MCF 10A (cell line): ENCODE results near the gene TMEM131L. TPM values are rescaled to one million over a fixed set of nuclear protein-coding genes. Genes with fewer than 3 reads are reported as not detected.
A peak's percentile ranks its signal among the peaks of the same experiment; 100 is the strongest.
"Not testable (repeated sequence)": the region's sequence is repeated elsewhere in the genome, so short reads cannot be mapped to it uniquely, and the experiment has no call there.

Source experiments
- BruUV-seq: library from RNA; stranded (reverse); fragments of 400-500 nt; replicated peaks from 2 replicates; lab custom pipeline; 2021; lab: Mats Ljungman, UMichigan
- CTCF ChIA-PET: fragments of 300-600 bp; sonication (Branson Sonifier 250); formaldehyde crosslinking; extraction: SDS; loops from one replicate; lab custom pipeline; 2021; ENCODE audit warnings: antibody characterized with exemption, inconsistent platforms; lab: Yijun Ruan, JAX
- POLR2A ChIA-PET: fragments of 300-600, 350-650 bp; sonication (Branson Sonifier 250); formaldehyde crosslinking; extraction: SDS; loops from one replicate; lab custom pipeline; 2020; ENCODE audit warnings: antibody characterized with exemption, inconsistent platforms; lab: Yijun Ruan, JAX
- DNase-seq: peaks from one replicate; pipeline ENCODE4 v3.0.0-alpha.2; 2018; ENCODE audit not compliant: unreplicated experiment
- H3K27ac Mint-ChIP-seq: one replicate; pipeline ENCODE4 v1.8.0; 2022; ENCODE audit warnings: mild to moderate bottlenecking, low read depth, mixed read lengths; ENCODE audit not compliant: unreplicated experiment
- H3K27me3 Mint-ChIP-seq: one replicate; pipeline ENCODE4 v1.8.0; 2022; ENCODE audit warnings: mixed read lengths; ENCODE audit not compliant: insufficient read depth, unreplicated experiment
- H3K36me3 Mint-ChIP-seq: one replicate; pipeline ENCODE4 v1.8.0; 2022; ENCODE audit warnings: mild to moderate bottlenecking, moderate library complexity, mixed read lengths; ENCODE audit not compliant: insufficient read depth, unreplicated experiment
- H3K4me1 Mint-ChIP-seq: one replicate; pipeline ENCODE4 v1.8.0; 2022; ENCODE audit warnings: mixed read lengths; ENCODE audit not compliant: insufficient read depth, unreplicated experiment
- H3K4me3 Mint-ChIP-seq: one replicate; pipeline ENCODE4 v1.8.0; 2022; ENCODE audit warnings: mild to moderate bottlenecking, moderate library complexity, mixed read lengths; ENCODE audit not compliant: unreplicated experiment
- H3K9me3 Mint-ChIP-seq: one replicate; pipeline ENCODE4 v1.8.0; 2022; ENCODE audit warnings: mixed read lengths; ENCODE audit not compliant: unreplicated experiment
- intact Hi-C: fragments of 100-400 bp; cut with micrococcal nuclease; formaldehyde crosslinking; loops from 2 replicates; pipeline ENCODE4 v1.14.1; 2022
- total RNA-seq: library from RNA; stranded (reverse); gene quantifications from 2 replicates; pipeline ENCODE4 v1.2.3, GENCODE V29; 2022
- TF ChIP-seq, protein P1 (sequence below): fragments of 200-600 bp; IDR thresholded peaks from one replicate; pipeline ENCODE4 v1.8.0; 2022; ENCODE audit warnings: antibody characterized with exemption, mild to moderate bottlenecking; ENCODE audit not compliant: unreplicated experiment

The TMEM131L gene
- total RNA-seq, 1 experiment from 2014 or later, result 10.1 TPM

DNA sequence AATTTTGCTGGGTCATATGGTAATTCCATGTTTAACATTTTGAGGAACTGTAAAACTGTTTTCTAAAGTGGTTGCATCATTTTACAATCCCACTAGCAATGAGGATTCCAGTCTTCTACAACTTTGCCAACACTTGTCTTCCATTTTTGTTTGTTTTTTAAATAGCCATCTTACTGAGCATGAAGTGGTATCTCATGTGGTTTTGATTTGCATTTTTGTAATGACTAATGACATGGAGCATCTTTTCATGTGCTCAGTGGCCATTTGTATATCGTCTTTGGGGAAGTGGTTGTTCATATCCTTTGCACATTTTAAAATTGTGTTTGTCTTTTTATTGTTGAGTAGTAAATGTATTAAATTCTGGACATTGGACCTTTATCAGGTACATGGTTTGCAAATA, 94.7 kb downstream of the TMEM131L start:
- H3K9me3 Mint-ChIP-seq, result no peaks in the 10 kb centered on the region
- peaks cover 12% of the 10 kb centered on the region for H3K4me1 Mint-ChIP-seq

DNA sequence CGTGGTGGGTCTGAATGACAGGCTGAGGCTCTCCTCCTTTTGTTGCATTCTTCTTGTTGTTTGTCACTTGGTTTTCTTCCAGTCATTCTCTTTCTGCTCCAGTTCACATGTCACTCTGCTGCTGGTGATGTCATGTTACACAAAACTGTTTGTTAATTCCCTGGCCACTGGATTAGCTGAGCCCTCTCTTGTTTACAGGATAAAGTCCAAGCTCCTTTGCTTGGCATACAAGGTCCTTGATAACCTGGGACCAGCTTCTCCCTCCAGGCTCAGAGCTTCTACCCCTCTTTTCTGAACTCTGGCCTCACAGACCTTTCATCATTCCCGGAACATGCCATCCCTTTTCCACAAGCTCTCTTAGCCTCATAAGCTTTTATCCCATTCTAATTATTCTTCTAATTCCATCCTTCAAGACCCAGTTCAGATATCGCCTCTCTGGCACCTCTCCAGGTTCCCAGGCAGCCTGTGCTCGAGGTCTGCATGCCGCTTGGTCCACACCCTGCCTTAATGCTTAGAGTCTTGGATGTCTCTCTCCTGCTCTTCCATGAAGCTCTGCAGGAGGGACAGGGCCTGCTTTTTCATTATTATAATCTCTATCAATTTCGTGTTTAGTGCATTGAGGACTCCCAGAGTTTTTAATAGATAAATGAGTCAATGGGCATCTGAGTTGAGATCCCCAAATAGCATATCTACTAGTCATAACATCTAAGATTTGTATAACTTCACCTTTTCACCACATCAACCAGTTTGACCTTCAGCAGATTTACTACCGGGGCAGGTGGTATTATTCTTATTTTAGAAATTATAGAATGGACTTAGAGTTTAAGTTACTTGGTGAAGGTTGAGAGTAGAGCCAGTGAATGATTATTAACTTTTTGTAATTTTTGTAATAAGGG, 98.7 kb downstream of the TMEM131L start:
- TF ChIP-seq, protein P1, sequence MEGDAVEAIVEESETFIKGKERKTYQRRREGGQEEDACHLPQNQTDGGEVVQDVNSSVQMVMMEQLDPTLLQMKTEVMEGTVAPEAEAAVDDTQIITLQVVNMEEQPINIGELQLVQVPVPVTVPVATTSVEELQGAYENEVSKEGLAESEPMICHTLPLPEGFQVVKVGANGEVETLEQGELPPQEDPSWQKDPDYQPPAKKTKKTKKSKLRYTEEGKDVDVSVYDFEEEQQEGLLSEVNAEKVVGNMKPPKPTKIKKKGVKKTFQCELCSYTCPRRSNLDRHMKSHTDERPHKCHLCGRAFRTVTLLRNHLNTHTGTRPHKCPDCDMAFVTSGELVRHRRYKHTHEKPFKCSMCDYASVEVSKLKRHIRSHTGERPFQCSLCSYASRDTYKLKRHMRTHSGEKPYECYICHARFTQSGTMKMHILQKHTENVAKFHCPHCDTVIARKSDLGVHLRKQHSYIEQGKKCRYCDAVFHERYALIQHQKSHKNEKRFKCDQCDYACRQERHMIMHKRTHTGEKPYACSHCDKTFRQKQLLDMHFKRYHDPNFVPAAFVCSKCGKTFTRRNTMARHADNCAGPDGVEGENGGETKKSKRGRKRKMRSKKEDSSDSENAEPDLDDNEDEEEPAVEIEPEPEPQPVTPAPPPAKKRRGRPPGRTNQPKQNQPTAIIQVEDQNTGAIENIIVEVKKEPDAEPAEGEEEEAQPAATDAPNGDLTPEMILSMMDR, result no peak
- ChIA-PET POLR2A (interaction anchor here (0.6 to 1.3 kb wide), 4 partner anchors 95 to 216 kb away, joined by 3 to 4 read pairs (median 4); no protein-coding TSS in a partner anchor), CTCF (interaction anchor here (0.5 to 1.6 kb wide), 7 partner anchors 8 to 419 kb away, joined by 3 to 4 read pairs (median 3); no protein-coding TSS in a partner anchor)
- Mint-ChIP-seq H3K27ac (no peak overlapping the region), H3K4me1 (peaks cover 7% of the 10 kb centered on the region), H3K27me3 (no peaks in the 10 kb centered on the region), H3K9me3 (no peaks in the 10 kb centered on the region), H3K36me3 (peaks cover 7% of the 10 kb centered on the region), H3K4me3 (no peak overlapping the region)
- no TSS peak for BruUV-seq
- intact Hi-C loops, result no loop called here
- DNase-seq, result peak; percentile 13

More for the DNA sequence above, 94.7 kb downstream of the TMEM131L start:
- H3K27me3 Mint-ChIP-seq, result no peaks in the 10 kb centered on the region
- no TSS peak for BruUV-seq
- H3K27ac Mint-ChIP-seq, result no peak overlapping the region
- H3K4me3 Mint-ChIP-seq, result no peak overlapping the region
- TF ChIP-seq, protein P1, result no peak
- CTCF ChIA-PET, result interaction anchor here (0.6 kb wide), 1 partner anchor 266 kb away, joined by 5 read pairs; no protein-coding TSS in a partner anchor
- no peak for DNase-seq
- peaks cover 14% of the 10 kb centered on the region for H3K36me3 Mint-ChIP-seq
- POLR2A ChIA-PET, result no interaction called here
- intact Hi-C loops, result no loop called here

DNA sequence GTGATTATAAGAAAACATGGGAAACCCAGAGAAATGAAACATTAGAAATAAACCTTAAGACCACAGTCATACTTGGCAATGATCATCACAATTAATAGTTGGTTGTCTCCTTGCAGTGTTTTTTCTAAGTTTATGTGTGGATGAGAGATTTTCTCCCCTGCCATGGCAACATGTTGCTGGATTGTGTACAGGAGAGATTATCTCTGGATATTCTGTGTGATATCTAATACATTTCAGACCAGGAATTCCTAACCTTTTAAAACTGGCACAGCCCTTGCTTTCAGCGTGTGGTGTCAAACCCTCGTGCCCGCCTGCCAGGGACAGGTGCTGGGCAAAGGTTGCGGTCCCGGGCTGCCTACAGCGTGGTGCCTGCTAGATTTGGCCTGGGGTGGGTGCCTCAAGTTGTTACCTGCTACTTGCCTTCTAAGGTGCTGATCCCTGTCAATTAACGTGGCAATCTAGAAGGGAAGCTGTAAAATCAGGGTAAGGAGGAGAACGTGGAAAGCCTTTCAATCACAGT, 100.5 kb downstream of the TMEM131L start:
- peaks cover 8% of the 10 kb centered on the region for H3K36me3 Mint-ChIP-seq
- POLR2A ChIA-PET, result no interaction called here

DNA sequence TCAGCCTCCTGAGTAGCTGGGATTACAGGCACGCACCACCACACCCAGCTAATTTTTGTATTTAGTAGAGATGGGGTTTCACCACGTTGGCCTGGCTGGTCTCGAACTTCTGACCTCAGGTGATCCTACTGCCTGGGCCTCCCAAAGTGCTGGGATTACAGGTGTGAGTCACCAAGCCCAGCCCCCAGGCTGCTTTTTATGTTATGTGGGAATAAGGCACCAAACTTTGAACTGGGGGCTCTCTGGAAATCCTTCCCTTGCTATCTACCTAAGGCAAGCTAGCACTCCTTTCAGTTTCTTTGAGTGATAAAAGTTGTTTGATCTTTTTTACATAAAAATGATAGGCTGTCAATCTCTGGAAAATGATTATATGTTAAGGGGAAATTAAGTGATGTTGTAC, 101.5 kb downstream of the TMEM131L start:
- BruUV-seq, H3K36me3 Mint-ChIP-seq, H3K4me1 Mint-ChIP-seq, DNase-seq, H3K9me3 Mint-ChIP-seq, intact Hi-C loops, H3K27me3 Mint-ChIP-seq, H3K27ac Mint-ChIP-seq, H3K4me3 Mint-ChIP-seq: not testable (repeated sequence)
- ChIA-PET CTCF (interaction anchor here (1.0 to 1.6 kb wide), 5 partner anchors 179 to 597 kb away, joined by 3 to 8 read pairs (median 4); no protein-coding TSS in a partner anchor), POLR2A (interaction anchor here (0.8 to 1.1 kb wide), 2 partner anchors 99 to 343 kb away, joined by 3 read pairs; no protein-coding TSS in a partner anchor)

More for the DNA sequence above, 100.5 kb downstream of the TMEM131L start:
- CTCF ChIA-PET, result interaction anchor here (1.0 to 1.6 kb wide), 4 partner anchors 178 to 596 kb away, joined by 3 to 8 read pairs (median 4); no protein-coding TSS in a partner anchor
- DNase-seq, result no peak
- BruUV-seq, result no TSS peak
- Mint-ChIP-seq H3K4me1 (peaks cover 7% of the 10 kb centered on the region), H3K27me3 (no peaks in the 10 kb centered on the region), H3K9me3 (no peaks in the 10 kb centered on the region), H3K27ac (no peak overlapping the region), H3K4me3 (no peak overlapping the region)
- intact Hi-C loops, result no loop called here
- TF ChIP-seq, protein P1, result no peak
